GM18507 (cell line): Measurements from ENCODE around the gene ZNF606.
A peak's percentile ranks its signal among the peaks of the same experiment; 100 is the strongest.

Experiments used
- DNase-seq: peaks from one replicate; pipeline ENCODE4 v3.0.0; 2011; ENCODE audit warnings: low read depth; ENCODE audit not compliant: insufficient read length; ENCODE audit errors: extremely low spot score
- FAIRE-seq: peaks from 2 replicates; lab custom pipeline; 2011; peaks lifted over from hg19 to GRCh38; lab: Jason Lieb, UNC

The ZNF606 gene

GRCh38 chr19:58002384-58003173 is at the start of gene ZNF606:
Gene ZNF606, minus strand, starts transcription at chr19:58002820. Its CDS starts 1,501 bp downstream, at chr19:58001319.
- DNase-seq (peak; percentile 85), FAIRE-seq (peak; percentile 77)

GRCh38 chr19:58052256-58052655 is 49.6 kb upstream of the ZNF606 start:
- DNase-seq: no peak
- FAIRE-seq: no peak

- DNase-seq: no peak
- no peak for FAIRE-seq
These were observed 45.1 kb upstream of the ZNF606 start for GRCh38 chr19:58047672-58048071.

DNA sequence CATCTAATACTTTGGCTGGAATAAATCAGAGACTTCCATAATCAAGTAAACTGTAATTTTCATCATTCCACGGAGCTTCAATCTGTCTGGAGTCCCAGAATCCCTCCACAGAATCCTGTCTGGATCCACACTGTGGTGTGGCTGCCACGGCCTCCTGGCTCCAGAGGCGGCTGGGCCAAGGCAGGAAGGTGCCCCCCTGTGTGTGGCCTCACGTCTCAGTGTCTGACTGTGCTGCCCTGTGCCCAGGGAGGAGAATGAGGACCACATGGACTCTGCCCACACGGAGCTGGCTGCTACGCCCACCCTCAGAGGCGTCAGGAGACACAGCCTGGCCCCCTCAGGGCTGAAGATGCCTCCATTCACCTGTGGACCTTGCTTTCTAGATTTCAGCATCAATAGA is 44.2 kb upstream of the ZNF606 start:
- FAIRE-seq (no peak), DNase-seq (no peak)

DNA sequence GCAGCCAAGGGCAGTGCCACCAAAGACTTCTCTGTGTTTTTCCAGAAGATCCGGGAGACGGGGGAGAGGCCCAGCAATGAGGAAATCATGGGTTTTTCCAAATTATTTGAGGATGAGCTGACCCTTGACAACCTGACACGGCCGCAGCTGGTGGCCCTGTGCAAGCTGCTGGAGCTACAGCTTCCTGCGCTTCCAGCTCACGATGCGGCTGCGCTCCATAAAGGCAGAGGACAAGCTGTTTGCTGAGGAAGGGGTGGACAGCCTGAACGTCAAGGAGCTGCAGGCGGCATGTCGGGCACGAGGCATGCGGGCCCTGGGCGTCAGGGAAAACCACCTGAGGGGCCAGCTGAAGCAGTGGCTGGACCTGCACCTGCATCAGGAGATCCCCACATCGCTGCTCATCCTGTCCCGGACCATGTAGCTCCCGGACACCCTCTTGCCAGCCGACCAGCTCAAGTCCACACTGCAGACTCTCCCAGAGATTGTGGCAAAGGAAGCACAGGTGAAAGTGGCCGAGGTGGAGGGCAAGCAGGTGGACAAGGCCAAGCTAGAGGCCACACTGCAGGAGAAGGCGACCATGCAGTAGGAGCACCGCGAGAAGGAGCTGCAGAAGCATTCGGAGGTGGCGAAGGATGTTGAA is 42.9 kb upstream of the ZNF606 start:
- no peak for FAIRE-seq

DNA sequence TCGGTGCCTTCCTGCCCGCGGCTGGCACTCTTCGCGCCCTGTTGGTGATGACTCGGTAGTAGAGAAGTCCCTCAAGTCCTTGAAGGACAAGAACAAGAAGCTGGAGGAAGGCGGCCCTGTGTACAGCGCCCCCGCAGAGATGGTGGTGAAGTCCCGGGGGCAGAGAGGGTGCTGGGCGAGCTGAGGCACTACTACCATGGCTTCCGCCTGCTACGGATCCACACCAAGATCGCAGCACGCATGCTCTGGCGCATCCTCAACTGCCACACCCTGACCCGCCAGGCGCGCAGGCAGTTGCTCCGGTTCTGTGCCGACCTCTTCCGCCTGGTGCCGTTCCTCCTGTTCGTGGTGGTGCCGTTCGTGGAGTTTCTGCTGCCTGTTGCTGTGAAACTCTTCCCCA is 42.3 kb upstream of the ZNF606 start:
- FAIRE-seq: no peak
- DNase-seq: no peak

More for the DNA sequence above, 42.9 kb upstream of the ZNF606 start:
- no peak for DNase-seq

- DNase-seq: no peak
- FAIRE-seq: no peak
These were observed 41.8 kb upstream of the ZNF606 start for GRCh38 chr19:58044391-58044790.

- no peak for DNase-seq
- no peak for FAIRE-seq
These were observed 40.1 kb upstream of the ZNF606 start for GRCh38 chr19:58042495-58043340.

DNA sequence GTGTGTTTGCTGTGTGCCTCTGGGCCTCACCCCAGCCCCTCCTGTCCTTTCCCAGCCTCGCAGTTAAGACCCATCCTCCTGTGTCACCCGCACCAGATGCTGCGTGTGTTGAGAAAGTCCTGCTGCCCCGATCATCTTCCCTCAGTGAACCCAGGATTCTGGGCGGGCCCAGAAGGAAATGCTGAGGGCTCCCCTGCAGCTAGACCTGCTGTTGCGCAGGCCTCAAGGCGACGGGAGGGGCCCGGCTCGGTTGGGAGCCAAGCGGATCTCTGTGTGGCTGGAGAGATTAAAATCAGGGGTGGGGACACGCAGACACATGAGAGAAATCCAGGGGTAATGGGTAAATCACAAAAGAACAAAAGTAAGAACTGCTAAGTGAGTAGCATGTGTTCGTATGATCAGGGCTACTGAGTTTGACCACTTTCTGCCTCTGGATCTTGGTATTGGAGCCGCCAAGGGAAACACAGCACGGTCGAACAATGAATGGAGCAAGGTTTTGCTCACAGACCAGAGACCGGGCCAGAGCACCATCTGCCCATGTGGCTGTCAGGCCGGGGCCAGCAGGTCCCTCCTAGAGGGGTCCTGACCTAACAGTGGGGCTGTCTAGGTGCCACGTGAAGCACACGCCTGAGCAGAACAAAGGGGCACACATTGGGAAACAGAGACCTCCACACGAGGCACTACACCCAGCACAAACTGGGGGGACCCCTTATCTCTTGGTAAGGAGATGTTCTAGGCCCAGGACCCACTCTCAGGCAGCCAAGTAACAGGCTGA is 38.3 kb upstream of the ZNF606 start:
- DNase-seq (no peak), FAIRE-seq (no peak)

DNA sequence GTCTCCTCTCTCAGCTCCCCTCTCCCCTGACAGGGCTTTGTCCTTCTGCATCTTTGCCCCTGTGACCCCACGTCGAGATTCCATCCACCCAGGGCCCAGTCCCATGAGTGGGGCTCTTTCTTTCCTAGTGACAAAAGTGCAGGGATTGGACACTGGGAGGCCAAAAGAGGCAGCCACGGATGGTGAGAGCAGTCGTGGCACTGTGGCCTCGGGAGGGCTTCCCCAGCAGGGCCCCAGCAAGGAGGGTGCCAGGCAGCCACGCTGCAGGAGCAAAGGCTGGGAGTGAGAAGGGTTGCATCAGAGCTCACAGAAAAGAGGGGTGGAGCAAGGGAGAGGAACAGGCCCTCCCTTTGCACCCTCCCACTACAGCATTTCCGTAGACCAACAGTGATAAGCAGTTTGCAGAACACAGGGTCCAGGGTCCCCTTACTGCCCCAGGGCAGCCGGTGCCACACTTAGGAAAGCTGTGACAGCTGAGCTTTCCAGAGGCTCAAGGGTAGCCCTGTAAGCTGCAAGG is 36.1 kb upstream of the ZNF606 start:
- DNase-seq (no peak), FAIRE-seq (no peak)

DNA sequence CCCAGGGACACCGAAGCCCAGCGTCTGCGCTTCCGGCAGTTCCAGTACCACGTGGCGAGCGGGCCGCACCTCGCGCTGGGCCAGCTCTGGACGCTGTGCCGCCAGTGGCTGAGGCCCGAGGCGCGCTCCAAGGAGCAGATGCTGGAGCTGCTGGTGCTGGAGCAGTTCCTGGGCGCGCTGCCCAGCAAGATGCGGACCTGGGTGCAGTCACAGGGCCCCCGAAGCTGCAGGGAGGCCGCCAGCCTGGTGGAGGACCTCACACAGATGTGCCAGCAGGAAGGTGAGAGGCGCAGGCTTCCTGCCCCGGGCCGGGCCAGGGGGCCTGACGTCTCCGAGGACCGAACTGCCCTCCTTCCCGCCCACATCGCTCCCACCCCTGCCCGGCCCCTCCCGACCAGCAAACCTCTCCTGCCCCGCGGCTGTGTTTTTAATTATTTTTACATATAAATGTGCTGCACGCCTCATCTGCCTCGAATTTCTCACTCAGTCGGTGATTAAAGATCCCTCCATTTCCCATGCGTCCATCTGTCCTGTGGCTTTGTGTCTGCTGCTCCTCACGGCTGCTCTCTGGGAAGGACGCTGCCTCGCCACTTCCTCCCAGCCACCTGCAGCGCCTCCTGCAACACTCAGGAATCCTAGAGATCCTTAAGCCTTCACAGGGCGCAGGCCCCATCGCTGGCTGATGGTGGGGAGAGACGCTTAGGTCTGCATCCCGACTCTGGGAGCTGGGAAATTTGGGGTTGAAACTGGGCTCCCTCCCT is 35.5 kb upstream of the ZNF606 start:
- DNase-seq (no peak), FAIRE-seq (no peak)

GRCh38 chr19:58035863-58036262 is 33.2 kb upstream of the ZNF606 start:
- no peak for FAIRE-seq
- no peak for DNase-seq

DNA sequence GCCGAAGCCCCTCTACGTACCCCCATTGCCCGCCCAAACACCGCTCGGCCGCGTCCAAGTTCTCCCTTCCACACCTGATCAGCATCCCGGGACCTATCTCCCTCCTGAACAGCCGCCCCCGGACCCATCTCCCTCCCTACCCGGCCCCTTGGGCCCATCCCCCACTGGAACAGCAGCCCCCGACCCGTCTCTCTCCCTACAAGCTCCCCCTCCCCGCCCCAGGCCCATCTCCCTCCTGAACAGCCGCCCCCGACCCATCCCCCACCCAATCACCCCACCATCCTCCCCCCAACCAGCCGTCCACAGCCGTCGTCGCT is 31.8 kb upstream of the ZNF606 start:
- DNase-seq: no peak
- FAIRE-seq: no peak

- DNase-seq: no peak
- no peak for FAIRE-seq
These were observed 31.3 kb upstream of the ZNF606 start, which contains the start of gene ZSCAN1 for GRCh38 chr19:58033741-58034476. Gene ZSCAN1, plus strand, starts transcription at chr19:58034025. Its CDS starts 3,812 bp downstream, at chr19:58037837.

GRCh38 chr19:58024661-58025060 is 22.0 kb upstream of the ZNF606 start:
- FAIRE-seq (no peak), DNase-seq (no peak)

GRCh38 chr19:58022283-58022660 is 19.7 kb upstream of the ZNF606 start:
- FAIRE-seq (no peak), DNase-seq (no peak)

- DNase-seq (no peak), FAIRE-seq (no peak)
These were observed 19.1 kb upstream of the ZNF606 start for GRCh38 chr19:58021541-58022282.
